HCT116 (cell line): ENCODE data around the gene TRMT2A. TPM values are rescaled to one million over a fixed set of nuclear protein-coding genes. Genes with fewer than 3 reads are reported as not detected.

Source experiments
- ATAC-seq: fragments of 200-7000 bp; cut with Tn5 transposase; 2 replicates; pipeline ENCODE4 v1.9.1; 2020; ENCODE audit warnings: mild to moderate bottlenecking, moderate library complexity
- BruUV-seq: library from RNA; stranded (reverse); fragments of 400-500 nt; replicated peaks from 2 replicates; lab custom pipeline; 2021; lab: Mats Ljungman, UMichigan
- CTCF ChIA-PET: fragments of 300-600 bp; sonication (Branson Sonifier 250); formaldehyde crosslinking; loops from one replicate; lab custom pipeline; 2021; ENCODE audit warnings: antibody characterized with exemption; lab: Charles Lee
- POLR2A ChIA-PET: fragments of 300-600, 350-600 bp; sonication (Branson Sonifier 250); formaldehyde crosslinking; loops from one replicate; lab custom pipeline; 2021; ENCODE audit warnings: antibody characterized with exemption; lab: Charles Lee
- RAD21 ChIA-PET, 2 experiments: fragments of 300-600 bp; sonication (Branson Sonifier 250); formaldehyde crosslinking; loops; one replicate each; lab custom pipeline; 2023; ENCODE audit warnings: low total read pairs in 2 of 2; ENCODE audit not compliant: uncharacterized antibody in 2 of 2, unreplicated experiment in 2 of 2, low non-redundant PET in 1 of 2; lab: Charles Lee
- DNase-seq: peaks from one replicate; pipeline ENCODE4 v3.0.0-alpha.2; 2010; ENCODE audit warnings: low read depth, low spot score
- H2AFZ ChIP-seq: fragments of 200-600 bp; shearing (Covaris generic), sonication (generic); 2 replicates; pipeline ENCODE4 v1.6.1; 2017; ENCODE audit warnings: low read depth, mixed run types, mixed read lengths, antibody characterized with exemption, low read length; ENCODE audit not compliant: poor library complexity, severe bottlenecking
- H3K27ac ChIP-seq: 2 replicates; pipeline ENCODE4 v1.5.1; 2012; ENCODE audit warnings: low read depth, low read length
- H3K27me3 ChIP-seq: fragments of 200-600 bp; sonication (generic); 2 replicates; pipeline ENCODE4 v1.6.1; 2016; ENCODE audit warnings: mixed run types, low read length, mixed read lengths; ENCODE audit not compliant: insufficient read depth
- H3K36me3 ChIP-seq, 2 experiments: fragments of 200-500 bp in 1 of 2; fragments of 200-600 bp in 1 of 2; sonication (Bioruptor generic) in 1 of 2; sonication (generic) in 1 of 2; 2 replicates each; pipeline versions ENCODE4 v1.5.1 to v1.6.1; 2014 to 2016; ENCODE audit warnings: low read length in 2 of 2, inconsistent platforms in 1 of 2, mixed read lengths in 1 of 2, mixed run types in 1 of 2; ENCODE audit not compliant: insufficient read depth in 2 of 2, control insufficient read depth in 1 of 2
- H3K4me1 ChIP-seq, 2 experiments: fragments of 200-600 bp in 1 of 2; sonication (generic) in 1 of 2; 2 replicates each; pipeline versions ENCODE4 v1.5.1 to v1.6.1; 2012 to 2017; ENCODE audit warnings: low read length in 2 of 2, inconsistent platforms in 1 of 2, mild to moderate bottlenecking in 1 of 2, mixed read lengths in 1 of 2, mixed run types in 1 of 2, moderate library complexity in 1 of 2; ENCODE audit not compliant: insufficient read depth in 2 of 2, control insufficient read depth in 1 of 2
- H3K4me2 ChIP-seq: fragments of 200-600 bp; sonication (generic); 2 replicates; pipeline ENCODE4 v1.6.1; 2017; ENCODE audit warnings: mixed run types, low read length, mixed read lengths
- H3K4me3 ChIP-seq, 2 experiments: fragments of 200-600 bp in 1 of 2; sonication (generic) in 1 of 2; replicated peaks in 1 of 2; 2 replicates each; pipeline ENCODE4 v1.5.1; 2011 to 2016; ENCODE audit warnings: low read length in 2 of 2, control low read depth in 1 of 2, low read depth in 1 of 2, mild to moderate bottlenecking in 1 of 2, mixed read lengths in 1 of 2, mixed run types in 1 of 2
- H3K79me2 ChIP-seq: fragments of 200-600 bp; sonication (generic); 2 replicates; pipeline ENCODE4 v1.6.1; 2017; ENCODE audit warnings: mild to moderate bottlenecking, mixed run types, low read length, moderate library complexity, mixed read lengths; ENCODE audit not compliant: insufficient read depth
- H3K9ac ChIP-seq: fragments of 200-600 bp; sonication (generic); 2 replicates; pipeline ENCODE4 v1.6.1; 2016; ENCODE audit warnings: low read length, mixed read lengths
- H3K9me2 ChIP-seq: fragments of 200-600 bp; sonication (generic), shearing (Covaris generic); 2 replicates; pipeline ENCODE4 v1.6.1; 2017; ENCODE audit warnings: mixed run types, mild to moderate bottlenecking, moderate library complexity; ENCODE audit not compliant: insufficient read depth
- H3K9me3 ChIP-seq, 2 experiments: fragments of 200-500 bp in 1 of 2; fragments of 200-600 bp in 1 of 2; sonication (Bioruptor generic) in 1 of 2; sonication (generic) in 1 of 2; 2 replicates each; pipeline ENCODE4 v1.6.1; 2014 to 2017; ENCODE audit warnings: low read length in 2 of 2, mixed read lengths in 2 of 2, inconsistent platforms in 1 of 2, low read depth in 1 of 2, mild to moderate bottlenecking in 1 of 2, mixed run types in 1 of 2, moderate library complexity in 1 of 2; ENCODE audit not compliant: control insufficient read depth in 1 of 2, insufficient read depth in 1 of 2
- H4K20me1 ChIP-seq: fragments of 200-600 bp; sonication (generic), shearing (Covaris generic); 2 replicates; pipeline ENCODE4 v1.6.1; 2017; ENCODE audit warnings: mixed run types, mild to moderate bottlenecking, moderate library complexity; ENCODE audit not compliant: insufficient read depth
- CBX3 ChIP-seq: IDR thresholded peaks from 2 replicates; pipeline ENCODE4 v1.6.1; 2012; ENCODE audit warnings: low read depth
- CEBPB ChIP-seq: IDR thresholded peaks from 2 replicates; pipeline ENCODE4 v1.6.1; 2012; ENCODE audit warnings: low read depth
- ELF1 ChIP-seq: IDR thresholded peaks from 2 replicates; pipeline ENCODE4 v1.6.1; 2012; ENCODE audit warnings: low read depth, borderline replicate concordance
- JUND ChIP-seq: IDR thresholded peaks from 2 replicates; pipeline ENCODE4 v1.6.1; 2012
- POLR2AphosphoS5 ChIP-seq: IDR thresholded peaks from 2 replicates; pipeline ENCODE4 v1.6.1; 2011; ENCODE audit warnings: mild to moderate bottlenecking, low read depth, low read length, moderate library complexity
- RAD21 ChIP-seq: IDR thresholded peaks from 2 replicates; pipeline ENCODE4 v1.6.1; 2012; ENCODE audit warnings: low read depth, mild to moderate bottlenecking
- SIN3A ChIP-seq: IDR thresholded peaks from 2 replicates; pipeline ENCODE4 v1.6.1; 2012; ENCODE audit warnings: low read depth
- TCF7L2 ChIP-seq: IDR thresholded peaks from 2 replicates; pipeline ENCODE4 v1.7.0; 2011; ENCODE audit warnings: borderline replicate concordance, inconsistent platforms; ENCODE audit not compliant: insufficient read depth, insufficient read length; ENCODE audit errors: extremely low read depth
- ZFX ChIP-seq: fragments of 450-650 bp; IDR thresholded peaks from 2 replicates; pipeline ENCODE4 v1.6.1; 2017
- ZNF274 ChIP-seq: fragments of 200-500 bp; sonication (Bioruptor generic); IDR thresholded peaks from 2 replicates; pipeline ENCODE4 v1.6.1; 2014; ENCODE audit warnings: mild to moderate bottlenecking, low read depth, low read length, inconsistent platforms
- intact Hi-C: fragments of 100-400 bp; cut with micrococcal nuclease; formaldehyde crosslinking; loops from 2 replicates; pipeline ENCODE4 v1.10.0; 2022
- total RNA-seq: library from RNA; stranded (reverse); gene quantifications from one replicate; pipeline ENCODE4 v1.2.1, GENCODE V29; 2021; ENCODE audit not compliant: unreplicated experiment
- TF ChIP-seq, protein P1 (sequence below), 3 experiments: fragments of 200-600 bp in 1 of 3; sonication (generic) in 1 of 3; IDR thresholded peaks in 2 of 3; conservative IDR thresholded peaks in 1 of 3; 2 replicates each; pipeline ENCODE4 v1.5.1; 2012 to 2017; ENCODE audit warnings: low read depth in 2 of 3, low read length in 2 of 3, antibody characterized with exemption in 1 of 3, borderline replicate concordance in 1 of 3, control low read depth in 1 of 3, mild to moderate bottlenecking in 1 of 3, mixed read lengths in 1 of 3, mixed run types in 1 of 3, moderate library complexity in 1 of 3; ENCODE audit not compliant: insufficient read depth in 1 of 3
- TF ChIP-seq, protein P2 (sequence below): IDR thresholded peaks from 2 replicates; pipeline ENCODE4 v1.6.1; 2011; ENCODE audit warnings: mild to moderate bottlenecking, low read length, moderate library complexity; ENCODE audit not compliant: insufficient replicate concordance; ENCODE audit errors: extremely low read depth

Gene TRMT2A
- total RNA-seq, 1 experiment from 2014 or later = 67.3 TPM

- TF ChIP-seq, protein P1, sequence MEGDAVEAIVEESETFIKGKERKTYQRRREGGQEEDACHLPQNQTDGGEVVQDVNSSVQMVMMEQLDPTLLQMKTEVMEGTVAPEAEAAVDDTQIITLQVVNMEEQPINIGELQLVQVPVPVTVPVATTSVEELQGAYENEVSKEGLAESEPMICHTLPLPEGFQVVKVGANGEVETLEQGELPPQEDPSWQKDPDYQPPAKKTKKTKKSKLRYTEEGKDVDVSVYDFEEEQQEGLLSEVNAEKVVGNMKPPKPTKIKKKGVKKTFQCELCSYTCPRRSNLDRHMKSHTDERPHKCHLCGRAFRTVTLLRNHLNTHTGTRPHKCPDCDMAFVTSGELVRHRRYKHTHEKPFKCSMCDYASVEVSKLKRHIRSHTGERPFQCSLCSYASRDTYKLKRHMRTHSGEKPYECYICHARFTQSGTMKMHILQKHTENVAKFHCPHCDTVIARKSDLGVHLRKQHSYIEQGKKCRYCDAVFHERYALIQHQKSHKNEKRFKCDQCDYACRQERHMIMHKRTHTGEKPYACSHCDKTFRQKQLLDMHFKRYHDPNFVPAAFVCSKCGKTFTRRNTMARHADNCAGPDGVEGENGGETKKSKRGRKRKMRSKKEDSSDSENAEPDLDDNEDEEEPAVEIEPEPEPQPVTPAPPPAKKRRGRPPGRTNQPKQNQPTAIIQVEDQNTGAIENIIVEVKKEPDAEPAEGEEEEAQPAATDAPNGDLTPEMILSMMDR (IDR thresholded peaks at IDR 0.05 in 2 of 3, conservative IDR thresholded peaks at IDR 0.05 in 1 of 3; ENCODE audit: borderline replicate concordance in 1 of 3, insufficient read depth in 1 of 3, low read depth in 2 of 3, low read length in 2 of 3) = no peak
- TF ChIP-seq, all 23 proteins: peak for 0
Measured at GRCh38 chr22:20131597-20131858, 14.5 kb upstream of the TRMT2A start, which contains the start of gene ZDHHC8 (continued).

- Histone ChIP-seq H3K9me3 (no peaks in the 10 kb centered on the region), H3K79me2 (peaks cover 42% of the 10 kb centered on the region), H3K27me3 (no peaks in the 10 kb centered on the region), H4K20me1 (no peaks in the 10 kb centered on the region), H2AFZ (no peak overlapping the region), H3K9ac (peak overlapping the region; percentile 70), H3K4me3 (peak overlapping the region; percentile 70 to 72), H3K36me3 (peaks cover 4 to 12% of the 10 kb centered on the region in 2 experiments; a peak in 2 of 4 replicates), H3K4me2 (peak overlapping the region; percentile 86), H3K4me1 (peaks cover 16 to 33% of the 10 kb centered on the region in 2 experiments; a peak in 3 of 4 replicates), H3K9me2 (no peaks in the 10 kb centered on the region), H3K27ac (peak overlapping the region; percentile 96)
- ChIA-PET CTCF (interaction anchor here (0.6 to 1.2 kb wide), 2 partner anchors 175 to 177 kb away, joined by 3 read pairs; no protein-coding TSS in a partner anchor), RAD21 (no interaction called here), POLR2A (no interaction called here)
- TF ChIP-seq POLR2AphosphoS5 (no peak), ZFX (no peak), JUND (no peak), CEBPB (no peak), SIN3A (no peak), CBX3 (no peak), ZNF274 (no peak), RAD21 (no peak), TCF7L2 (no peak), ELF1 (no peak)
- TF ChIP-seq, protein P2, sequence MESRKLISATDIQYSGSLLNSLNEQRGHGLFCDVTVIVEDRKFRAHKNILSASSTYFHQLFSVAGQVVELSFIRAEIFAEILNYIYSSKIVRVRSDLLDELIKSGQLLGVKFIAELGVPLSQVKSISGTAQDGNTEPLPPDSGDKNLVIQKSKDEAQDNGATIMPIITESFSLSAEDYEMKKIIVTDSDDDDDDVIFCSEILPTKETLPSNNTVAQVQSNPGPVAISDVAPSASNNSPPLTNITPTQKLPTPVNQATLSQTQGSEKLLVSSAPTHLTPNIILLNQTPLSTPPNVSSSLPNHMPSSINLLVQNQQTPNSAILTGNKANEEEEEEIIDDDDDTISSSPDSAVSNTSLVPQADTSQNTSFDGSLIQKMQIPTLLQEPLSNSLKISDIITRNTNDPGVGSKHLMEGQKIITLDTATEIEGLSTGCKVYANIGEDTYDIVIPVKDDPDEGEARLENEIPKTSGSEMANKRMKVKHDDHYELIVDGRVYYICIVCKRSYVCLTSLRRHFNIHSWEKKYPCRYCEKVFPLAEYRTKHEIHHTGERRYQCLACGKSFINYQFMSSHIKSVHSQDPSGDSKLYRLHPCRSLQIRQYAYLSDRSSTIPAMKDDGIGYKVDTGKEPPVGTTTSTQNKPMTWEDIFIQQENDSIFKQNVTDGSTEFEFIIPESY = no peak
- no TSS peak for BruUV-seq
- ATAC-seq (peak; percentile 79), DNase-seq (peak; percentile 24)
- intact Hi-C loops = no loop called here
Measured at GRCh38 chr22:20130731-20131596, 13.9 kb upstream of the TRMT2A start.
